ENCODE measurements around the gene FBP2. TPM values are rescaled to one million over a fixed set of nuclear protein-coding genes. Genes with fewer than 3 reads are reported as not detected.

FBP2 gene
- total and polyA plus RNA-seq, 12 donors = 0.15 to 4.6 (median 0.37) TPM; not detected in 1

DNA sequence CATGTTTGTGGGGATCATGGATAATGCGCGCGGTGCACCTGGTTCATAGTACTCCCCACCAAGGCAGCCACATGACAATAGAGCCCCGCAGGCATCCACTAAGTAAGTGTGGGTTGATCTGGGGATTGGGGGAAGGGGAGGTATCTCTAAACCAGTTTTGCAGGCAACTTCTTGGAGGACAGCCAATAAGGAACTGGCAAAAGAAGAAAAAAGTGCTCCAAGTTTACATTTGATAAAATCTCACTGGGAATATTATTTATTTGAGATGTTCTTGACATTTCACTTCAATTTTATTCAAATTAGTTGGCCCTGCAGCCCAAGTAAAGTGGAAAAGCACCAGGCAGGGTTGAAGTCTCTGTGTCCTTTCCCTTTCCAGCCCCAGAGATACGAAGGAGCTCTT is 37.2 kb upstream of the FBP2 start:
- TF ChIP-seq, protein P1, sequence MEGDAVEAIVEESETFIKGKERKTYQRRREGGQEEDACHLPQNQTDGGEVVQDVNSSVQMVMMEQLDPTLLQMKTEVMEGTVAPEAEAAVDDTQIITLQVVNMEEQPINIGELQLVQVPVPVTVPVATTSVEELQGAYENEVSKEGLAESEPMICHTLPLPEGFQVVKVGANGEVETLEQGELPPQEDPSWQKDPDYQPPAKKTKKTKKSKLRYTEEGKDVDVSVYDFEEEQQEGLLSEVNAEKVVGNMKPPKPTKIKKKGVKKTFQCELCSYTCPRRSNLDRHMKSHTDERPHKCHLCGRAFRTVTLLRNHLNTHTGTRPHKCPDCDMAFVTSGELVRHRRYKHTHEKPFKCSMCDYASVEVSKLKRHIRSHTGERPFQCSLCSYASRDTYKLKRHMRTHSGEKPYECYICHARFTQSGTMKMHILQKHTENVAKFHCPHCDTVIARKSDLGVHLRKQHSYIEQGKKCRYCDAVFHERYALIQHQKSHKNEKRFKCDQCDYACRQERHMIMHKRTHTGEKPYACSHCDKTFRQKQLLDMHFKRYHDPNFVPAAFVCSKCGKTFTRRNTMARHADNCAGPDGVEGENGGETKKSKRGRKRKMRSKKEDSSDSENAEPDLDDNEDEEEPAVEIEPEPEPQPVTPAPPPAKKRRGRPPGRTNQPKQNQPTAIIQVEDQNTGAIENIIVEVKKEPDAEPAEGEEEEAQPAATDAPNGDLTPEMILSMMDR (IDR thresholded peaks at IDR 0.05) = no peak
- no peak for TF ChIP-seq POLR2A (IDR thresholded peaks at IDR 0.05)
- WGBS, 4 donors = 79 to 83% (median 82%) methylated on average over 5 of the region's 5 CpGs
- no peaks in the 10 kb centered on the region for H3K36me3 ChIP-seq (replicated peaks in 1 of 2)
- no peak for DNase-seq
- intact Hi-C loops (cut with DNase I) = no loop called here
- no peak overlapping the region for H3K4me3 ChIP-seq
- no peak overlapping the region for H3K27ac ChIP-seq
- H3K27me3 ChIP-seq = no peaks in the 10 kb centered on the region
- no peaks in the 10 kb centered on the region for H3K9me3 ChIP-seq (replicated peaks in 1 of 3)
- no peaks in the 10 kb centered on the region for H3K4me1 ChIP-seq (replicated peaks in 1 of 2)

DNA sequence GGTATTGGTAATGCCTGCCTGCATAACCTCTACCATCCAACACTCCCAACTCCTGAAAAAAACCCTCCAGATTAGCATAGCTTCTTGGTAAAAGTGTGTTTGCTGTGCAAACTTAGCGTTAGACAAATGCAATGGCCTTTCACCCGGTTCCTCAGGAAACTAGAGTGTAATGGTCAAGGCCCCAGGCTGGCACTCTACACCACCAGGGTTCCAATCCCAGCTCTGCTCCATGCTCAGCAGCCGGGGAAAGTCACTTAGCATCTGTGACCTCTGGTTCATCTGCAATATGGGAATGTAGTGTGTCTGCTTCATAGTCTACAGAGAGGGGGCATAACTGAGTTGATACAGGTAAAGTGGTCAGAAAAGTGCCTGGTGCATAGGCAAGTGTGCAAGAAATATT is 36.7 kb upstream of the FBP2 start:
- DNase-seq = no peak
- Histone ChIP-seq H3K27ac (no peak overlapping the region), H3K36me3 (replicated peaks in 1 of 2) (no peaks in the 10 kb centered on the region), H3K4me3 (no peak overlapping the region), H3K9me3 (replicated peaks in 1 of 3) (no peaks in the 10 kb centered on the region), H3K4me1 (replicated peaks in 1 of 2) (no peaks in the 10 kb centered on the region), H3K27me3 (no peaks in the 10 kb centered on the region)
- WGBS, 4 donors = 87 to 100% (median 90%) methylated on average over 2 to 3 of the region's 3 CpGs
- intact Hi-C loops (cut with DNase I) = no loop called here
- no peak for TF ChIP-seq POLR2A (IDR thresholded peaks at IDR 0.05)
- TF ChIP-seq, protein P1 (IDR thresholded peaks at IDR 0.05) = no peak

DNA sequence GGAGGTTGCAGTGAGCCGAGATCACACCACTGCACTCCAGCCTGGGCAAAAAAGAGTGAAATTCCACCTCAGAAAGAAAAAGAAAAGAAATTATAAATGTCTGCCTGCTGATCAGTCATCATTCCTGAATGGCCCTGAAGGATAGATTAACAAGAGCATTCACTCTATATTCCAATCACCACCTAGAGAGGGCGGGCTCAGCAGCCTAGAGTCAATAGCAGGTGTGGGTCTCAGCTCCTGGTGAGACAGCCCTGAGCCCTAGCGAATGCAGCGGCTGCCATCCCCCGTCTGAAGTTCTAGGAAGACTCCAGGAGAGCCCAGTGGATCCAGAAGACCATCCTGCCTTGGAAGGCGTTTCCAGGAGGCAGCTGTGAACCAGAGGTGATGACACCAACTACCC is 33.7 kb upstream of the FBP2 start:
- TF ChIP-seq, protein P1 (IDR thresholded peaks at IDR 0.05) = no peak
- no peak for TF ChIP-seq POLR2A (IDR thresholded peaks at IDR 0.05)
- H3K9me3 ChIP-seq (replicated peaks in 1 of 3) = no peaks in the 10 kb centered on the region
- no peak overlapping the region for H3K27ac ChIP-seq
- WGBS, 4 donors = 93 to 95% (median 94%) methylated on average over 6 of the region's 6 CpGs
- no peak overlapping the region for H3K4me3 ChIP-seq
- intact Hi-C loops (cut with DNase I) = no loop called here
- H3K36me3 ChIP-seq (replicated peaks in 1 of 2) = no peaks in the 10 kb centered on the region
- DNase-seq = no peak
- H3K27me3 ChIP-seq = no peaks in the 10 kb centered on the region
- no peaks in the 10 kb centered on the region for H3K4me1 ChIP-seq (replicated peaks in 1 of 2)

DNA sequence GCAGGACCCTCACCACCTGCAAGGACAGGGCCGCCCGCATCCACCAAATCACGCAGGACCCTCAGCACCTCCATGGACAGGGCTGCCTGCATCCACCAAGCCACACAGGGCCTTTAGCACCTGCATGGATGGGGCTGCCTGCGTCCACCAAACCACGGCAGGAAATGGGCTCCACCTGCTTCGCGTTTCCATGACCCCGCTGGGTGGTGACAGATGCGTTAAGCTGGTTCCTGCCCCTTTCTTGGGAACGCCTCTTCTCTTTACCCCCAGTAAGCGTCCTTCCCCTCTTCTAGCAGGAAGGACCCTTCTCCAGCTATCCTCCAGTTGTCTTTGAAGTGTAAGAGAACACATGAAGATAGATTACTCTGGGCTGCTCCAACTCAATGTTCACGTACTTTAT is 32.2 kb upstream of the FBP2 start:
- Histone ChIP-seq H3K4me1 (replicated peaks in 1 of 2) (no peaks in the 10 kb centered on the region), H3K9me3 (replicated peaks in 1 of 3) (no peaks in the 10 kb centered on the region), H3K36me3 (replicated peaks in 1 of 2) (no peaks in the 10 kb centered on the region), H3K27ac (no peak overlapping the region), H3K27me3 (no peaks in the 10 kb centered on the region), H3K4me3 (no peak overlapping the region)
- 70 to 86% (median 80%) methylated on average over 9 to 12 of the region's 12 CpGs for WGBS, 4 donors
- DNase-seq = no peak
- intact Hi-C loops (cut with DNase I) = no loop called here
- TF ChIP-seq POLR2A (IDR thresholded peaks at IDR 0.05) = no peak

DNA sequence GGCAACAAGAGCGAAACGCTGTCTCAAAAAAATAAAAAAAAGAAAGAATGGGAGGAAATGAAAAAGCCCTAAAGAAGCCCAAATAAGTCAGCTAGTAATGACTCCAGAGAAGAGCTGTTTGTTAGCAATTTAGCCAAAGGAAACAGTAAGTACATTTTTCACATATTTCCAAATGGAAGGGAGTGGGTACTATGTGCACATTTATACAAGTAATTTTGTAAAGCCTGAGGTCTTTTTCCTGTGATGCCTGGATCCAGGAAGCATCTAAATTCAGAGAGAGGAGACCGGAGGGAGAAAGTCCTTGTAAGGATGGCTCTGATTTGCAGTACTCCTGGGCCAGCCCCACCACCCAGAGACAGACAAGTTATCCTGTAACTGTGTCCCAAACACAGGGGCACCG is 31.0 kb upstream of the FBP2 start:
- no peak for DNase-seq
- Histone ChIP-seq H3K36me3 (replicated peaks in 1 of 2) (no peaks in the 10 kb centered on the region), H3K27ac (peak overlapping the region in 1 of 5 donors; percentile 3), H3K4me1 (replicated peaks in 1 of 2) (no peaks in the 10 kb centered on the region), H3K27me3 (no peaks in the 10 kb centered on the region), H3K9me3 (replicated peaks in 1 of 3) (no peaks in the 10 kb centered on the region), H3K4me3 (no peak overlapping the region)
- intact Hi-C loops (cut with DNase I) = no loop called here
- TF ChIP-seq, protein P1 (IDR thresholded peaks at IDR 0.05) = no peak
- no peak for TF ChIP-seq POLR2A (IDR thresholded peaks at IDR 0.05)
- WGBS, 4 donors = 62 to 78% (median 69%) methylated on average over 4 of the region's 4 CpGs

All from adrenal gland (tissue), 12 donors.